Liver (tissue), 9 donors: ENCODE data around the gene RAB2B. TPM values are rescaled to one million over a fixed set of nuclear protein-coding genes. Genes with fewer than 3 reads are reported as not detected.

Experiments
- DNase-seq: peaks from one replicate; pipeline ENCODE4 v3.0.0-alpha.2; 2017; ENCODE audit warnings: low spot score
- H3K27ac ChIP-seq, 2 donors: one replicate each; pipeline ENCODE4 v1.7.0; 2013; ENCODE audit warnings: inconsistent platforms in 2 of 2, low read length in 2 of 2, control low read depth in 1 of 2, low read depth in 1 of 2, mild to moderate bottlenecking in 1 of 2
- H3K27me3 ChIP-seq, 4 donors: one replicate each; pipeline versions ENCODE4 v1.6.1 to v1.7.0; 2013; ENCODE audit warnings: low read length in 3 of 4, inconsistent platforms in 1 of 4, mild to moderate bottlenecking in 1 of 4, moderate library complexity in 1 of 4; ENCODE audit not compliant: control insufficient read depth in 4 of 4, insufficient read depth in 4 of 4
- H3K36me3 ChIP-seq, 4 donors: one replicate each; pipeline versions ENCODE4 v1.6.1 to v1.7.0; 2013; ENCODE audit warnings: low read length in 3 of 4, mild to moderate bottlenecking in 3 of 4, low read depth in 1 of 4, moderate library complexity in 1 of 4; ENCODE audit not compliant: control insufficient read depth in 4 of 4, insufficient read depth in 3 of 4
- H3K4me1 ChIP-seq, 4 donors: one replicate each; pipeline versions ENCODE4 v1.6.1 to v1.7.0; 2013; ENCODE audit warnings: low read length in 3 of 4, mild to moderate bottlenecking in 3 of 4, moderate library complexity in 1 of 4; ENCODE audit not compliant: control insufficient read depth in 4 of 4, insufficient read depth in 4 of 4
- H3K4me3 ChIP-seq, 3 donors: one replicate each; pipeline versions ENCODE4 v1.6.1 to v1.7.0; 2013; ENCODE audit warnings: low read length in 3 of 3, control low read depth in 1 of 3, low read depth in 1 of 3, mild to moderate bottlenecking in 1 of 3
- H3K9ac ChIP-seq, 2 donors: one replicate each; pipeline ENCODE4 v1.7.0; 2013; ENCODE audit warnings: low read length in 2 of 2, mild to moderate bottlenecking in 2 of 2, moderate library complexity in 2 of 2, control low read depth in 1 of 2, low read depth in 1 of 2
- H3K9me3 ChIP-seq, 4 donors: one replicate each; pipeline versions ENCODE4 v1.6.1 to v1.7.0; 2013; ENCODE audit warnings: low read length in 3 of 4; ENCODE audit not compliant: control insufficient read depth in 4 of 4
- ATF3 ChIP-seq: IDR thresholded peaks from 2 replicates; pipeline ENCODE4 v1.6.1; 2016; ENCODE audit warnings: antibody characterized with exemption
- FOXA1 ChIP-seq: IDR thresholded peaks from 2 replicates; pipeline ENCODE4 v1.6.1; 2016; ENCODE audit warnings: antibody characterized with exemption
- FOXA2 ChIP-seq: IDR thresholded peaks from 2 replicates; pipeline ENCODE4 v1.6.1; 2016; ENCODE audit warnings: antibody characterized with exemption
- GABPA ChIP-seq, 2 donors: IDR thresholded peaks in 1 of 2; conservative IDR thresholded peaks in 1 of 2; 2 replicates each; pipeline ENCODE4 v1.6.1; 2016; ENCODE audit warnings: antibody characterized with exemption in 2 of 2, mild to moderate bottlenecking in 1 of 2, moderate library complexity in 1 of 2
- HNF4A ChIP-seq, 2 donors: conservative IDR thresholded peaks; 2 replicates each; pipeline ENCODE4 v1.6.1; 2016; ENCODE audit warnings: antibody characterized with exemption in 2 of 2, mild to moderate bottlenecking in 2 of 2
- HNF4G ChIP-seq: IDR thresholded peaks from 2 replicates; pipeline ENCODE4 v1.6.1; 2016; ENCODE audit warnings: antibody characterized with exemption
- JUND ChIP-seq, 2 donors: IDR thresholded peaks; 2 replicates each; pipeline ENCODE4 v1.6.1; 2016; ENCODE audit warnings: antibody characterized with exemption in 2 of 2
- MAX ChIP-seq: IDR thresholded peaks from 2 replicates; pipeline ENCODE4 v1.6.1; 2016; ENCODE audit warnings: antibody characterized with exemption
- NR2F2 ChIP-seq: IDR thresholded peaks from 2 replicates; pipeline ENCODE4 v1.6.1; 2016; ENCODE audit warnings: antibody characterized with exemption
- RAD21 ChIP-seq, 2 donors: IDR thresholded peaks; 2 replicates each; pipeline ENCODE4 v1.6.1; 2016; ENCODE audit warnings: antibody characterized with exemption in 2 of 2, mild to moderate bottlenecking in 2 of 2
- REST ChIP-seq: IDR thresholded peaks from 2 replicates; pipeline ENCODE4 v1.6.1; 2016; ENCODE audit warnings: antibody characterized with exemption, mild to moderate bottlenecking
- RXRA ChIP-seq, 2 donors: IDR thresholded peaks; 2 replicates each; pipeline ENCODE4 v1.6.1; 2017 to 2018; ENCODE audit warnings: antibody characterized with exemption in 2 of 2, mild to moderate bottlenecking in 1 of 2
- SP1 ChIP-seq: IDR thresholded peaks from 2 replicates; pipeline ENCODE4 v1.6.1; 2018; ENCODE audit warnings: antibody characterized with exemption, mild to moderate bottlenecking
- TAF1 ChIP-seq: conservative IDR thresholded peaks from 2 replicates; pipeline ENCODE4 v1.6.1; 2016; ENCODE audit warnings: antibody characterized with exemption, mild to moderate bottlenecking
- YY1 ChIP-seq: IDR thresholded peaks from 2 replicates; pipeline ENCODE4 v1.6.1; 2016; ENCODE audit warnings: antibody characterized with exemption, mild to moderate bottlenecking
- WGBS: extraction: QIAGEN DNeasy Blood & Tissue Kit; methylation state at CpG from one replicate; pipeline ENCODE4 v1.1.7; 2013; 5-methylcytosine and 5-hydroxymethylcytosine counted together
- polyA plus RNA-seq, 2 donors: library from polyadenylated mRNA; stranded (reverse) in 1 of 2; unstranded in 1 of 2; fragments of 200-250 nt in 1 of 2; fragments of >200 nt in 1 of 2; fragmentation: Nextera tagmentation in 1 of 2; extraction: Ambion mirVana in 1 of 2; gene quantifications; one replicate each; pipeline versions ENCODE4 v1.2.1 to v1.2.3, GENCODE V29; 2013 to 2015
- total RNA-seq, 2 donors: library from RNA; depleted of rRNA; stranded (reverse); fragments of >200 nt; gene quantifications; one replicate each; pipeline ENCODE4 v1.2.3, GENCODE V29; 2014
- TF ChIP-seq, protein P1 (sequence below): IDR thresholded peaks from 2 replicates; pipeline ENCODE4 v1.6.1; 2016; ENCODE audit warnings: antibody characterized with exemption
- TF ChIP-seq, protein P2 (sequence below): fragments of 150-350 bp; IDR thresholded peaks from 2 replicates; pipeline ENCODE4 v1.5.1; 2017; ENCODE audit warnings: improper control_type of control experiment, low read depth, low read length; ENCODE audit not compliant: missing input control
- donor health status: healthy.
- donor health status: healthy.
- donor health status: healthy.
- donor health status: healthy.
- donor health status: healthy.

The RAB2B gene
- total and polyA plus RNA-seq, 4 donors: 4.2 to 60.9 (median 10.4) TPM

GRCh38 chr14:21505012-21505553 is 28.3 kb upstream of the RAB2B start:
- H3K27me3 ChIP-seq: no peaks in the 10 kb centered on the region
- no peaks in the 10 kb centered on the region for H3K9me3 ChIP-seq
- DNase-seq: no peak
- H3K4me3 ChIP-seq: no peak overlapping the region
- H3K4me1 ChIP-seq: peaks cover 0 to 9% (median 8%) of the 10 kb centered on the region in 4 donors
- TF ChIP-seq, protein P1, sequence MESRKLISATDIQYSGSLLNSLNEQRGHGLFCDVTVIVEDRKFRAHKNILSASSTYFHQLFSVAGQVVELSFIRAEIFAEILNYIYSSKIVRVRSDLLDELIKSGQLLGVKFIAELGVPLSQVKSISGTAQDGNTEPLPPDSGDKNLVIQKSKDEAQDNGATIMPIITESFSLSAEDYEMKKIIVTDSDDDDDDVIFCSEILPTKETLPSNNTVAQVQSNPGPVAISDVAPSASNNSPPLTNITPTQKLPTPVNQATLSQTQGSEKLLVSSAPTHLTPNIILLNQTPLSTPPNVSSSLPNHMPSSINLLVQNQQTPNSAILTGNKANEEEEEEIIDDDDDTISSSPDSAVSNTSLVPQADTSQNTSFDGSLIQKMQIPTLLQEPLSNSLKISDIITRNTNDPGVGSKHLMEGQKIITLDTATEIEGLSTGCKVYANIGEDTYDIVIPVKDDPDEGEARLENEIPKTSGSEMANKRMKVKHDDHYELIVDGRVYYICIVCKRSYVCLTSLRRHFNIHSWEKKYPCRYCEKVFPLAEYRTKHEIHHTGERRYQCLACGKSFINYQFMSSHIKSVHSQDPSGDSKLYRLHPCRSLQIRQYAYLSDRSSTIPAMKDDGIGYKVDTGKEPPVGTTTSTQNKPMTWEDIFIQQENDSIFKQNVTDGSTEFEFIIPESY: no peak
- TF ChIP-seq RAD21 (IDR thresholded peaks at IDR 0.05) (no peak), NR2F2 (no peak), MAX (no peak), ATF3 (no peak), HNF4A (conservative IDR thresholded peaks at IDR 0.05) (no peak), FOXA1 (no peak), SP1 (no peak), RXRA (IDR thresholded peaks at IDR 0.05) (no peak)
- H3K9ac ChIP-seq: no peak overlapping the region
- peaks cover 3 to 35% (median 16%) of the 10 kb centered on the region in 4 donors for H3K36me3 ChIP-seq
- H3K27ac ChIP-seq: no peak overlapping the region

GRCh38 chr14:21503376-21503775 is 26.6 kb upstream of the RAB2B start:
- 98% methylated on average over 4 of the region's 4 CpGs for WGBS
- H3K27ac ChIP-seq: no peak overlapping the region
- no peak overlapping the region for H3K4me3 ChIP-seq
- no peaks in the 10 kb centered on the region for H3K4me1 ChIP-seq
- no peak for DNase-seq
- no peaks in the 10 kb centered on the region for H3K27me3 ChIP-seq
- peaks cover 3 to 50% (median 27%) of the 10 kb centered on the region in 4 donors for H3K36me3 ChIP-seq
- H3K9ac ChIP-seq: no peak overlapping the region
- TF ChIP-seq GABPA (IDR thresholded peaks at IDR 0.05 in 1 of 2, conservative IDR thresholded peaks at IDR 0.05 in 1 of 2): no peak
- TF ChIP-seq TAF1: no peak
- TF ChIP-seq HNF4G: no peak
- no peak for TF ChIP-seq HNF4A (conservative IDR thresholded peaks at IDR 0.05)
- TF ChIP-seq, protein P1: no peak
- TF ChIP-seq MAX: no peak
- no peak for TF ChIP-seq RXRA (IDR thresholded peaks at IDR 0.05)
- TF ChIP-seq, protein P2, sequence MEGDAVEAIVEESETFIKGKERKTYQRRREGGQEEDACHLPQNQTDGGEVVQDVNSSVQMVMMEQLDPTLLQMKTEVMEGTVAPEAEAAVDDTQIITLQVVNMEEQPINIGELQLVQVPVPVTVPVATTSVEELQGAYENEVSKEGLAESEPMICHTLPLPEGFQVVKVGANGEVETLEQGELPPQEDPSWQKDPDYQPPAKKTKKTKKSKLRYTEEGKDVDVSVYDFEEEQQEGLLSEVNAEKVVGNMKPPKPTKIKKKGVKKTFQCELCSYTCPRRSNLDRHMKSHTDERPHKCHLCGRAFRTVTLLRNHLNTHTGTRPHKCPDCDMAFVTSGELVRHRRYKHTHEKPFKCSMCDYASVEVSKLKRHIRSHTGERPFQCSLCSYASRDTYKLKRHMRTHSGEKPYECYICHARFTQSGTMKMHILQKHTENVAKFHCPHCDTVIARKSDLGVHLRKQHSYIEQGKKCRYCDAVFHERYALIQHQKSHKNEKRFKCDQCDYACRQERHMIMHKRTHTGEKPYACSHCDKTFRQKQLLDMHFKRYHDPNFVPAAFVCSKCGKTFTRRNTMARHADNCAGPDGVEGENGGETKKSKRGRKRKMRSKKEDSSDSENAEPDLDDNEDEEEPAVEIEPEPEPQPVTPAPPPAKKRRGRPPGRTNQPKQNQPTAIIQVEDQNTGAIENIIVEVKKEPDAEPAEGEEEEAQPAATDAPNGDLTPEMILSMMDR: no peak
- no peak for TF ChIP-seq YY1
- no peak for TF ChIP-seq FOXA2
- TF ChIP-seq NR2F2: no peak
- TF ChIP-seq FOXA1: no peak
- TF ChIP-seq ATF3: no peak
- no peak for TF ChIP-seq REST
- no peak for TF ChIP-seq JUND (IDR thresholded peaks at IDR 0.05)
- no peaks in the 10 kb centered on the region for H3K9me3 ChIP-seq
